ENCODE results near the gene CD40. TPM values are rescaled to one million over a fixed set of nuclear protein-coding genes. Genes with fewer than 3 reads are reported as not detected.

CD40 gene
- total RNA-seq, 1 donor from 2014 or later: 1.2 TPM

GRCh38 chr20:46139266-46139889, 21.3 kb downstream of the CD40 start:
- no peak for TF ChIP-seq CTCF (IDR thresholded peaks at IDR 0.05; ENCODE audit: partially characterized antibody, unreplicated experiment)
- peaks cover 13% of the 10 kb centered on the region for H3K27me3 Mint-ChIP-seq (ENCODE audit: unreplicated experiment)
- H3K27ac Mint-ChIP-seq (ENCODE audit: unreplicated experiment): no peak overlapping the region
- H3K4me3 Mint-ChIP-seq (ENCODE audit: unreplicated experiment): peak overlapping the region; percentile 3
- DNase-seq: no peak
- no peaks in the 10 kb centered on the region for H3K36me3 Mint-ChIP-seq (ENCODE audit: unreplicated experiment)
- H3K4me1 Mint-ChIP-seq (ENCODE audit: low read depth, unreplicated experiment): peaks cover 41% of the 10 kb centered on the region
- H3K9me3 Mint-ChIP-seq (ENCODE audit: unreplicated experiment): peaks cover 2% of the 10 kb centered on the region

DNA sequence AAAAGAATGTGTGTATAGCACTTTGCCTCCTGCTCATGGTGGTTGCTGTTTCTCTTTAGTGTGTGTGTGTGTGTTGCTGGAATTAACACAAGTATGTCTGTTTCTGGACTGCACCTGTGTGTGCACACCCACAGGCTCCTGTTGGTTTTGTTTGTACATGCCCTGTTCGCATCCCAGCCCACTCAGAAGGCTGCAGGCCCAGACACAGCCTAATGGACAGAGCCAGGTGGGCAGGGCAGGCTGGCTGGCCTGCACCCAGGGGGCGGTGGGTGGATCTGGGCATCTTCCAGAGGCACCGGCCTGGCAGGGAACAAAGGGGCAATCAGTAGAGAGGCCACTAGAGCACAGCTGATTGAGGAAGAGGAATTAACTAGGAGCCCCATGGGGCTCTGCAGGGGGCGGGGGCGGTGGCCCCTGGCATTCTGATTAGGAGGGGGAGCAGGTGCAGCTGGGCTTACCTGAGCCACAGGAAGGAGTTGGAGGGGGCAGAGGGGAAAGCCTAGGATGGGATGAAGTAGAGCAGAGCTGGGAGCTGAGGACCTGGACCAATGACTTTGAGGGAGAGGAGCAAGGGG, 21.9 kb downstream of the CD40 start:
- H3K27me3 Mint-ChIP-seq (ENCODE audit: unreplicated experiment): peaks cover 14% of the 10 kb centered on the region
- no peak for TF ChIP-seq CTCF (IDR thresholded peaks at IDR 0.05; ENCODE audit: partially characterized antibody, unreplicated experiment)

DNA sequence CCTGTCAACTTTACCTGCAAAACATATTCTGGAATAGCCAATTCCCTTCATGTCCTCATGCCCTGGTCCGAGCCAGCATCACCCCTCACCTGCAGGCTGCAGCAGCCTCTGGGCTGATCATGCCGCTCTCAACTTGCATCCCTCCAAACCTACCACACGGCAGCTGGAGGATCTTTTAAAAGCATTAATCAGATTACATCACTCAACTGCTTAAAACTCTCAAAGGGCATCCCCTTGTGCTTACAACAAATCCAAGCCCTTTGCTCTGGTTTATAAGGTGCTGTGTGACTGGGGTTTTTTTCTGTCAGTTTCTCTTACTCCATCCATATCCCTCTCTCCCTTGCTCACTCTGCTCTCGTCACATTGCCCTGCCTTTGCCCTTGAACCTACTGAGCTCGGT, 24.0 kb downstream of the CD40 start:
- TF ChIP-seq CTCF (IDR thresholded peaks at IDR 0.05; ENCODE audit: partially characterized antibody, unreplicated experiment): no peak
- peak overlapping the region; percentile 17 for H3K4me3 Mint-ChIP-seq (ENCODE audit: unreplicated experiment)
- no peak for DNase-seq
- peaks cover 40% of the 10 kb centered on the region for H3K4me1 Mint-ChIP-seq (ENCODE audit: low read depth, unreplicated experiment)
- H3K27me3 Mint-ChIP-seq (ENCODE audit: unreplicated experiment): peaks cover 9% of the 10 kb centered on the region
- H3K36me3 Mint-ChIP-seq (ENCODE audit: unreplicated experiment): no peaks in the 10 kb centered on the region
- H3K27ac Mint-ChIP-seq (ENCODE audit: unreplicated experiment): peak overlapping the region; percentile 9
- H3K9me3 Mint-ChIP-seq (ENCODE audit: unreplicated experiment): peaks cover 2% of the 10 kb centered on the region

More for the DNA sequence above, 21.9 kb downstream of the CD40 start:
- peaks cover 38% of the 10 kb centered on the region for H3K4me1 Mint-ChIP-seq (ENCODE audit: low read depth, unreplicated experiment)
- peaks cover 4% of the 10 kb centered on the region for H3K9me3 Mint-ChIP-seq (ENCODE audit: unreplicated experiment)
- no peak overlapping the region for H3K4me3 Mint-ChIP-seq (ENCODE audit: unreplicated experiment)
- no peak for DNase-seq
- no peaks in the 10 kb centered on the region for H3K36me3 Mint-ChIP-seq (ENCODE audit: unreplicated experiment)
- no peak overlapping the region for H3K27ac Mint-ChIP-seq (ENCODE audit: unreplicated experiment)

DNA sequence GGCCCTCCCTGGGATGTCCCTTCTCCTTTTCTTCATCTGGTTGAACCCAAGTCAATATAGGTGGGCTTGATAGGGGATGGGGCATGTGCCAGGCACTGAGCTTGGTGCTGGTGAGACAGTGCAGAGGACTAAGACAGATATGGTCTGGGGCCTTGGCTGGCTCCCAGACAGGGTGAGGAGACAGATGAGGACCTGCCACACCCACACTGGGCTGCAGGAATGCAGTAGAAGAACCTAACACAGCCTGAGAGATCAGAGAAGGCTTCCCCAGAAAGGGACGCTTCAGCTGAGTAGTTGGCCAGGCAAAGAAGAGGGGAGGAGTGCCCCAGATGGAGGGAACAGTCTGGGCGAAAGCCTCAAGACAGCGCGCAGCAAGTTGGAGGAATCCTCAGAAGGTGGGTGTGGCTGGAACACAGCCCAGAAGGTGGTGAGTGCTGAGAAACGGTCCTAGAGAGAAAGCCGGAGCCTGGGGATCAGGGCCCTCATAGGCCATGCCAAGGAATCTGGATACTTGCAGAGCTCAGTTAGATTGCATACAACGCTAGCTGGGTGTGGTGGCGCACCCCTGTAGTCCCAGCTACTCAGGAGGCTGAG, 26.4 kb downstream of the CD40 start:
- DNase-seq: no peak
- Mint-ChIP-seq H3K4me3 (ENCODE audit: unreplicated experiment) (no peak overlapping the region), H3K9me3 (ENCODE audit: unreplicated experiment) (peaks cover 2% of the 10 kb centered on the region), H3K27ac (ENCODE audit: unreplicated experiment) (no peak overlapping the region), H3K27me3 (ENCODE audit: unreplicated experiment) (peaks cover 7% of the 10 kb centered on the region), H3K4me1 (ENCODE audit: low read depth, unreplicated experiment) (peaks cover 37% of the 10 kb centered on the region), H3K36me3 (ENCODE audit: unreplicated experiment) (no peaks in the 10 kb centered on the region)
- no peak for TF ChIP-seq CTCF (IDR thresholded peaks at IDR 0.05; ENCODE audit: partially characterized antibody, unreplicated experiment)

- peaks cover 32% of the 10 kb centered on the region for H3K4me1 Mint-ChIP-seq (ENCODE audit: low read depth, unreplicated experiment)
- TF ChIP-seq CTCF (IDR thresholded peaks at IDR 0.05; ENCODE audit: partially characterized antibody, unreplicated experiment): no peak
- H3K27ac Mint-ChIP-seq (ENCODE audit: unreplicated experiment): peak overlapping the region; percentile 39
- H3K4me3 Mint-ChIP-seq (ENCODE audit: unreplicated experiment): no peak overlapping the region
- DNase-seq: peak; percentile 43
- peaks cover 2% of the 10 kb centered on the region for H3K9me3 Mint-ChIP-seq (ENCODE audit: unreplicated experiment)
- peaks cover 7% of the 10 kb centered on the region for H3K27me3 Mint-ChIP-seq (ENCODE audit: unreplicated experiment)
- no peaks in the 10 kb centered on the region for H3K36me3 Mint-ChIP-seq (ENCODE audit: unreplicated experiment)
These were observed 27.6 kb downstream of the CD40 start for GRCh38 chr20:46145713-46146112.

Data from glutamatergic neuron (in vitro differentiated cells).